Stimulated activated naive B cell treated with anti-CD40 and anti-IgM and Interleukin-4, amounts not matched to agents 10 μg/mL and 1 μg/mL and 100 μg/mL, for 72 hours (primary cell): ENCODE results near the gene POMGNT2.
"Not testable (repeated sequence)": the region's sequence is repeated elsewhere in the genome, so short reads cannot be mapped to it uniquely, and the experiment has no call there.

Experiments
- ATAC-seq, 2 donors: fragments of 150-1000 bp; cut with Tn5 transposase; replicated peaks; 2 replicates each; pipeline ENCODE4 v1.10.0; 2021; ENCODE audit warnings: moderate library complexity in 1 of 2
- DNase-seq: peaks from one replicate; pipeline ENCODE4 v3.0.0; 2021
- H3K27ac Mint-ChIP-seq: one replicate; pipeline ENCODE4 v1.8.0; 2022; ENCODE audit warnings: mild to moderate bottlenecking, mixed read lengths
- H3K27me3 Mint-ChIP-seq, 2 donors: one replicate each; pipeline ENCODE4 v1.8.0; 2022; ENCODE audit warnings: mixed read lengths in 2 of 2
- H3K36me3 Mint-ChIP-seq, 2 donors: one replicate each; pipeline ENCODE4 v1.8.0; 2022; ENCODE audit warnings: mixed read lengths in 2 of 2, mild to moderate bottlenecking in 1 of 2
- H3K4me1 Mint-ChIP-seq, 2 donors: one replicate each; pipeline ENCODE4 v1.8.0; 2022; ENCODE audit warnings: mixed read lengths in 2 of 2, mild to moderate bottlenecking in 1 of 2
- H3K4me3 Mint-ChIP-seq, 2 donors: one replicate each; pipeline ENCODE4 v1.8.0; 2022; ENCODE audit warnings: mild to moderate bottlenecking in 2 of 2, mixed read lengths in 2 of 2, moderate library complexity in 1 of 2
- H3K9me3 Mint-ChIP-seq, 2 donors: one replicate each; pipeline ENCODE4 v1.8.0; 2022; ENCODE audit warnings: mixed read lengths in 2 of 2, mild to moderate bottlenecking in 1 of 2

POMGNT2 gene

DNA sequence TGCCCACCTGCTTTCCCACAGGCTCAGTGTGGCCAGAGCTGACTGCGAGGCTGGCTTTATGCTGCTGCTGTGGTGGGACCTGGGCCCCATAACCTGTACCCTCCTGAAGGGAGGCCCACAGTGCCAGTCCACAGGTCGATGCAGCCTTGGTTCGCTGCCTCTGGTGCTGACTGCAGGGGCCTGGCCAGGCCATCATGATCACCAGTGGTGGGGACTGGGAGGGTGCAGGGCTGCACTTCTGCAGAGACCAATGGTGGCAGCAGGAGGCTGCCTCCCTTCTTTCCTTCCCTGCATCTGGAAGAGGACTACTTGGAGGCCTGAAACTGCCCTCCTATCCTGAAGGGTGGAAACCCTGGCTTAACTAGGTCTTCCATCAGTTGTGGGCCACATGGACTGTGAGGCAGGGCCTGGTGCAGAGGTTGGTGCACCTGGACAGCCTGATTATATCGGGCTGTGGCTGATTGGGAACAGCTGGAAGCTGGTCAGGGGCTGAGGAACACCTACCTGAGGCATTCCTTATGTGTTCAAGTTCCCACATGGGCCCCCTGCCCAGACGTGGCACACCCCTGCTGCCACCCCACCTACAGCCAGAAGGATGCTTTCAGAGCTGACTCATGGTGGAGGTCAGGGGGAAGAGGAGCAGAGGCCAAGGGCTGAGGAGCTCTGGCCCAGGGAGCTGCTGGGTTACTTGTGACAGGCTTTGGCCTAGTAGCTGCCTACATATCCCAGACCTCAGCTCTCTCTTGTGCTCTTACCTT is 29.8 kb downstream of the POMGNT2 start:
- Mint-ChIP-seq H3K4me1 (no peaks in the 10 kb centered on the region), H3K36me3 (peaks cover 17 to 28% of the 10 kb centered on the region in 2 donors), H3K27ac (no peak overlapping the region), H3K9me3 (no peaks in the 10 kb centered on the region), H3K27me3 (peaks cover 0 to 8% of the 10 kb centered on the region in 2 donors), H3K4me3 (no peak overlapping the region)
- no peak for DNase-seq
- no peak for ATAC-seq

GRCh38 chr3:43074901-43075689 is 30.8 kb downstream of the POMGNT2 start:
- Mint-ChIP-seq H3K9me3 (no peaks in the 10 kb centered on the region), H3K27ac (no peak overlapping the region), H3K36me3 (peaks cover 8 to 18% of the 10 kb centered on the region in 2 donors), H3K4me3 (no peak overlapping the region), H3K4me1 (no peaks in the 10 kb centered on the region), H3K27me3 (peaks cover 0 to 8% of the 10 kb centered on the region in 2 donors)
- ATAC-seq (no peak), DNase-seq (no peak)

DNA sequence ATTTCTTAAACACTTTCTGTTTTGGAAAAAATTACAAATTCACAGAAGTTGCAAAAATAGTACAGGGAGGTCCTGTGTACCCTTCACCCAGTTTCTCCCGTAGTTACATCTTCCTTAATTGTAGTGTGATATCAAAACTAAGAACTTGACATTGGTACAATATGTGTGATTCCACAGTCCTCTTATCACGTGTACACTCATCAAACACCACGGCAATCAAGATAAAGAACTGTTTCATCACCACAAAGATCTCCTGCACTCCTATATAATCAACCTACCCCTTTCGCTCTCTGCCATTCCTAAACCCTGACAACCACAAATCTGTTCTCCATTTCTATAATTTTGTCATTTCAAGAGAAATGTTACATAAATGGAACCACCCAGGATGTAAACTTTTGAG is 31.4 kb downstream of the POMGNT2 start:
- peaks cover 2 to 12% of the 10 kb centered on the region in 2 donors for H3K36me3 Mint-ChIP-seq
- H3K27ac Mint-ChIP-seq = no peak overlapping the region
- H3K4me1 Mint-ChIP-seq = no peaks in the 10 kb centered on the region
- no peak for DNase-seq
- no peak overlapping the region for H3K4me3 Mint-ChIP-seq
- H3K27me3 Mint-ChIP-seq = peaks cover 0 to 8% of the 10 kb centered on the region in 2 donors
- ATAC-seq = no peak
- H3K9me3 Mint-ChIP-seq = no peaks in the 10 kb centered on the region

DNA sequence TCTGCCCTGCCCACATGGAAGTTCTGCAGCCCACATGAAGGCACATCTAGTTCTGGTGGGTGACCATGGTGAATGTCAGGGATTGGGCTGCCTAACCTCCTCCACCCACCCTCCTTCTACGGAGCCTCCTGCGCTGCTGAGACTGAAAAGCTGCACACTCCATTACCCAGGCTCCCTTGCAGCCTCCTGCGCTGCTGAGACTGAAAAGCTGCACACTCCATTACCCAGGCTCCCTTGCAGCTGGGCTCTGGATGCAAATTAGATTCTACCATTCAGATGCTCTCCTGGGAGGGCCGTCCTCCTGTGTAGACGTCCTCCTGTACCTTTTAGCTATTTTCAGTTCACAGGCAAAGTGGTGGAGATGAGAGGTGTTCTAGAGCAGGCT is 32.1 kb downstream of the POMGNT2 start:
- DNase-seq (no peak), ATAC-seq (no peak)
- Mint-ChIP-seq H3K4me3 (no peak overlapping the region), H3K36me3 (peaks cover 2 to 6% of the 10 kb centered on the region in 2 donors), H3K4me1 (no peaks in the 10 kb centered on the region), H3K27ac (no peak overlapping the region), H3K27me3 (peaks cover 0 to 8% of the 10 kb centered on the region in 2 donors), H3K9me3 (no peaks in the 10 kb centered on the region)

DNA sequence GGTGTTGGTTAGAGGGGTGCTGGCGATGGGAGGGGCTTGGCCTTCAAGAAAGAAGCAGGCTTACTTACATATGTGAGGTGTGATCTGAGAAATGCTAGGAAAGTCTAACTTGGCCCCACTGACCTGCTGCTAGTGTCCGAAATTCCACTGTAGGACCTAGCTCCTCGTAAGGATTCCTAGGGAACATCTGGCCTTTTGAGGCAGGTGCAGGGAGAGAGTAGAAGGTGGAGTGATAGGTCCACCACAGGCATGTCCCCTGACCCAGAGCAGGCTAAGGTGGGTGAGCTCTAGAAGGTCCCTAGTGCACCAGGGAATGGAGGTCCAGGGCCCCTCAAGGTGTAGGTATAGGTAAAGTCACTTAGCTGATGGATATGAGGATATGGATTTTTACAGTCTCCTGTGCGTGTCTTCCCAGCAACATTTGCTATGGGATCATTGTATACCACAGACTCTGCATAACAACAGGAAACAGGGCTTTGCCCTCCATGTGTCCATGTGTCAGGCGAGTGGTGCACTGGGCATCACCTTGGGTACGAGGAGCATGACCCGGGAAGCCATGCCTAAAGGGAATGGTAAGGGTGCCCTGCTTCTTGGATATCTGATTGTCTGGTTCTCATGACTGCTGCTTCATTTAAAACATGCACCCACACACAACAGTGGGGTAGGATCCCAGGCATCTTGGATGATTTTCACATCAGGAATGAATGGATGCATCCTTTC is 32.6 kb downstream of the POMGNT2 start:
- Mint-ChIP-seq H3K4me1 (no peaks in the 10 kb centered on the region), H3K4me3 (no peak overlapping the region), H3K27me3 (peaks cover 0 to 8% of the 10 kb centered on the region in 2 donors), H3K9me3 (no peaks in the 10 kb centered on the region), H3K27ac (no peak overlapping the region), H3K36me3 (peaks cover 1% of the 10 kb centered on the region in 2 donors)
- ATAC-seq (no peak), DNase-seq (no peak)

- ATAC-seq = no peak
- no peak overlapping the region for H3K27ac Mint-ChIP-seq
- no peak for DNase-seq
- no peak overlapping the region for H3K4me3 Mint-ChIP-seq
- H3K36me3 Mint-ChIP-seq = no peaks in the 10 kb centered on the region
- H3K27me3 Mint-ChIP-seq = peaks cover 0 to 8% of the 10 kb centered on the region in 2 donors
- no peaks in the 10 kb centered on the region for H3K9me3 Mint-ChIP-seq
- H3K4me1 Mint-ChIP-seq = no peaks in the 10 kb centered on the region
Measured at GRCh38 chr3:43072361-43072760, 33.5 kb downstream of the POMGNT2 start.

- DNase-seq = no peak
- peaks cover 0 to 8% of the 10 kb centered on the region in 2 donors for H3K27me3 Mint-ChIP-seq
- H3K27ac Mint-ChIP-seq = no peak overlapping the region
- no peak for ATAC-seq
- H3K36me3 Mint-ChIP-seq = no peaks in the 10 kb centered on the region
- no peak overlapping the region for H3K4me3 Mint-ChIP-seq
- no peaks in the 10 kb centered on the region for H3K4me1 Mint-ChIP-seq
- H3K9me3 Mint-ChIP-seq = no peaks in the 10 kb centered on the region
Measured at GRCh38 chr3:43071313-43071893, 34.5 kb downstream of the POMGNT2 start.

- H3K36me3 Mint-ChIP-seq, H3K27me3 Mint-ChIP-seq, H3K4me3 Mint-ChIP-seq, H3K9me3 Mint-ChIP-seq, ATAC-seq, H3K27ac Mint-ChIP-seq, H3K4me1 Mint-ChIP-seq, DNase-seq: not testable (repeated sequence)
Measured at GRCh38 chr3:43070670-43071069, 35.2 kb downstream of the POMGNT2 start.

- no peaks in the 10 kb centered on the region for H3K27me3 Mint-ChIP-seq
- H3K4me1 Mint-ChIP-seq = no peaks in the 10 kb centered on the region
- no peak overlapping the region for H3K27ac Mint-ChIP-seq
- H3K4me3 Mint-ChIP-seq = no peak overlapping the region
- no peak for DNase-seq
- no peaks in the 10 kb centered on the region for H3K36me3 Mint-ChIP-seq
- no peaks in the 10 kb centered on the region for H3K9me3 Mint-ChIP-seq
- no peak for ATAC-seq
Measured at GRCh38 chr3:43063114-43063513, 42.8 kb downstream of the POMGNT2 start.

GRCh38 chr3:43062564-43063040 is 43.3 kb downstream of the POMGNT2 start:
- Mint-ChIP-seq H3K27ac (no peak overlapping the region), H3K36me3 (no peaks in the 10 kb centered on the region), H3K4me3 (no peak overlapping the region), H3K9me3 (no peaks in the 10 kb centered on the region), H3K27me3 (no peaks in the 10 kb centered on the region), H3K4me1 (no peaks in the 10 kb centered on the region)
- DNase-seq (no peak), ATAC-seq (no peak)

- Mint-ChIP-seq H3K4me1 (no peaks in the 10 kb centered on the region), H3K9me3 (no peaks in the 10 kb centered on the region), H3K4me3 (no peak overlapping the region), H3K36me3 (no peaks in the 10 kb centered on the region), H3K27ac (no peak overlapping the region), H3K27me3 (no peaks in the 10 kb centered on the region)
- ATAC-seq = no peak
- DNase-seq = no peak
Measured at GRCh38 chr3:43062040-43062563, 43.8 kb downstream of the POMGNT2 start.

- DNase-seq (no peak), ATAC-seq (no peak)
- no peaks in the 10 kb centered on the region for H3K9me3 Mint-ChIP-seq
- H3K4me1 Mint-ChIP-seq = no peaks in the 10 kb centered on the region
- no peak overlapping the region for H3K4me3 Mint-ChIP-seq
- H3K36me3 Mint-ChIP-seq = no peaks in the 10 kb centered on the region
- H3K27me3 Mint-ChIP-seq = no peaks in the 10 kb centered on the region
- H3K27ac Mint-ChIP-seq = no peak overlapping the region
Measured at GRCh38 chr3:43061101-43061895, 44.6 kb downstream of the POMGNT2 start.

DNA sequence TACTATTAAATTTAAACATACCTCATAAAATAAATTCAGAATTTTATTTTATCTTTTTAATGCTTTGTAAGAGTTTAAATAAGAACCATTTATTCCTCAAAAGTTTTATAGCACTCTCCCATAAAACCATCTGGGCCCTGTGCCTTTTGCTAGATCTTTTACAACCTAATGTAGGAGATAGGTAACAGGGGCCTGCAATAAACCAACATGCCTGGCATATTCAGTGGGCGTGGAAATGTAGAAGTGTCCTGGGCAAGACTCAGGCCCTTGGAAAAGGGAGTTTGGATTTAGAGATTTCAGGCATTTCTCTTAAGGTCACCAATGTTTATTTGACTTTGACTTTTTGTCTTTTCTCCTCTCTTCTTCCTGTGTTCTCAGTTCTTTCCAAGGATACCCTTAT is 46.4 kb downstream of the POMGNT2 start:
- peaks cover 0 to 3% of the 10 kb centered on the region in 2 donors for H3K27me3 Mint-ChIP-seq
- no peak overlapping the region for H3K27ac Mint-ChIP-seq
- H3K9me3 Mint-ChIP-seq = no peaks in the 10 kb centered on the region
- DNase-seq (no peak), ATAC-seq (no peak)
- H3K4me3 Mint-ChIP-seq = no peak overlapping the region
- no peaks in the 10 kb centered on the region for H3K4me1 Mint-ChIP-seq
- no peaks in the 10 kb centered on the region for H3K36me3 Mint-ChIP-seq
